GM13977 (cell line): Measurements from ENCODE around the gene ACACA.

ENCODE experiments used
- DNase-seq: peaks from one replicate; pipeline ENCODE4 v3.0.0; 2012; ENCODE audit warnings: low spot score
- CTCF ChIP-seq: IDR thresholded peaks from 2 replicates; pipeline ENCODE4 v1.5.1; 2012; ENCODE audit warnings: mild to moderate bottlenecking, control low read depth; ENCODE audit not compliant: insufficient read depth; ENCODE audit errors: extremely low read depth, missing control alignments
- in situ Hi-C: fragments of 300-500 bp; cut with MboI; formaldehyde crosslinking; loops from one replicate; pipeline ENCODE4 v1.12.0; 2022; ENCODE audit warnings: low sequenced_read_pairs, low pct_unique_long_range_greater_than_20kb, mixed read lengths, inconsistent platforms; ENCODE audit not compliant: unreplicated experiment

The ACACA gene

GRCh38 chr17:37368577-37368976 is 38.1 kb downstream of the ACACA start:
- in situ Hi-C loops, result no loop called here
- TF ChIP-seq CTCF, result no peak
- DNase-seq, result no peak

GRCh38 chr17:37365589-37365988 is 41.0 kb downstream of the ACACA start:
- no peak for TF ChIP-seq CTCF
- no peak for DNase-seq
- in situ Hi-C loops, result no loop called here

GRCh38 chr17:37361543-37361942 is 45.1 kb downstream of the ACACA start:
- no peak for TF ChIP-seq CTCF
- DNase-seq, result no peak
- in situ Hi-C loops, result no loop called here

GRCh38 chr17:37360632-37361031 is 46.0 kb downstream of the ACACA start:
- in situ Hi-C loops, result no loop called here
- no peak for DNase-seq
- TF ChIP-seq CTCF, result no peak

GRCh38 chr17:37359682-37360188 is 46.9 kb downstream of the ACACA start:
- no peak for TF ChIP-seq CTCF
- no peak for DNase-seq
- in situ Hi-C loops, result no loop called here

GRCh38 chr17:37358830-37359681 is 47.6 kb downstream of the ACACA start:
- DNase-seq, result peak; percentile 99
- in situ Hi-C loops, result no loop called here
- TF ChIP-seq CTCF, result peak; percentile 23
